HCT116 (cell line): ENCODE results near the gene ARID3A. TPM values are rescaled to one million over a fixed set of nuclear protein-coding genes. Genes with fewer than 3 reads are reported as not detected.

ENCODE experiments used
- ATAC-seq: fragments of 200-7000 bp; cut with Tn5 transposase; 2 replicates; pipeline ENCODE4 v1.9.1; 2020; ENCODE audit warnings: mild to moderate bottlenecking, moderate library complexity
- BruUV-seq: library from RNA; stranded (reverse); fragments of 400-500 nt; replicated peaks from 2 replicates; lab custom pipeline; 2021; lab: Mats Ljungman, UMichigan
- CTCF ChIA-PET: fragments of 300-600 bp; sonication (Branson Sonifier 250); formaldehyde crosslinking; loops from one replicate; lab custom pipeline; 2021; ENCODE audit warnings: antibody characterized with exemption; lab: Charles Lee
- POLR2A ChIA-PET: fragments of 300-600, 350-600 bp; sonication (Branson Sonifier 250); formaldehyde crosslinking; loops from one replicate; lab custom pipeline; 2021; ENCODE audit warnings: antibody characterized with exemption; lab: Charles Lee
- RAD21 ChIA-PET, 2 experiments: fragments of 300-600 bp; sonication (Branson Sonifier 250); formaldehyde crosslinking; loops; one replicate each; lab custom pipeline; 2023; ENCODE audit warnings: low total read pairs in 2 of 2; ENCODE audit not compliant: uncharacterized antibody in 2 of 2, unreplicated experiment in 2 of 2, low non-redundant PET in 1 of 2; lab: Charles Lee
- DNase-seq: peaks from one replicate; pipeline ENCODE4 v3.0.0-alpha.2; 2010; ENCODE audit warnings: low read depth, low spot score
- H2AFZ ChIP-seq: fragments of 200-600 bp; shearing (Covaris generic), sonication (generic); 2 replicates; pipeline ENCODE4 v1.6.1; 2017; ENCODE audit warnings: low read depth, mixed run types, mixed read lengths, antibody characterized with exemption, low read length; ENCODE audit not compliant: poor library complexity, severe bottlenecking
- H3K27ac ChIP-seq: 2 replicates; pipeline ENCODE4 v1.5.1; 2012; ENCODE audit warnings: low read depth, low read length
- H3K27me3 ChIP-seq: fragments of 200-600 bp; sonication (generic); 2 replicates; pipeline ENCODE4 v1.6.1; 2016; ENCODE audit warnings: mixed run types, low read length, mixed read lengths; ENCODE audit not compliant: insufficient read depth
- H3K36me3 ChIP-seq, 2 experiments: fragments of 200-500 bp in 1 of 2; fragments of 200-600 bp in 1 of 2; sonication (Bioruptor generic) in 1 of 2; sonication (generic) in 1 of 2; 2 replicates each; pipeline versions ENCODE4 v1.5.1 to v1.6.1; 2014 to 2016; ENCODE audit warnings: low read length in 2 of 2, inconsistent platforms in 1 of 2, mixed read lengths in 1 of 2, mixed run types in 1 of 2; ENCODE audit not compliant: insufficient read depth in 2 of 2, control insufficient read depth in 1 of 2
- H3K4me1 ChIP-seq, 2 experiments: fragments of 200-600 bp in 1 of 2; sonication (generic) in 1 of 2; 2 replicates each; pipeline versions ENCODE4 v1.5.1 to v1.6.1; 2012 to 2017; ENCODE audit warnings: low read length in 2 of 2, inconsistent platforms in 1 of 2, mild to moderate bottlenecking in 1 of 2, mixed read lengths in 1 of 2, mixed run types in 1 of 2, moderate library complexity in 1 of 2; ENCODE audit not compliant: insufficient read depth in 2 of 2, control insufficient read depth in 1 of 2
- H3K4me2 ChIP-seq: fragments of 200-600 bp; sonication (generic); 2 replicates; pipeline ENCODE4 v1.6.1; 2017; ENCODE audit warnings: mixed run types, low read length, mixed read lengths
- H3K4me3 ChIP-seq, 2 experiments: fragments of 200-600 bp in 1 of 2; sonication (generic) in 1 of 2; replicated peaks in 1 of 2; 2 replicates each; pipeline ENCODE4 v1.5.1; 2011 to 2016; ENCODE audit warnings: low read length in 2 of 2, control low read depth in 1 of 2, low read depth in 1 of 2, mild to moderate bottlenecking in 1 of 2, mixed read lengths in 1 of 2, mixed run types in 1 of 2
- H3K79me2 ChIP-seq: fragments of 200-600 bp; sonication (generic); 2 replicates; pipeline ENCODE4 v1.6.1; 2017; ENCODE audit warnings: mild to moderate bottlenecking, mixed run types, low read length, moderate library complexity, mixed read lengths; ENCODE audit not compliant: insufficient read depth
- H3K9ac ChIP-seq: fragments of 200-600 bp; sonication (generic); 2 replicates; pipeline ENCODE4 v1.6.1; 2016; ENCODE audit warnings: low read length, mixed read lengths
- H3K9me2 ChIP-seq: fragments of 200-600 bp; sonication (generic), shearing (Covaris generic); 2 replicates; pipeline ENCODE4 v1.6.1; 2017; ENCODE audit warnings: mixed run types, mild to moderate bottlenecking, moderate library complexity; ENCODE audit not compliant: insufficient read depth
- H3K9me3 ChIP-seq, 2 experiments: fragments of 200-500 bp in 1 of 2; fragments of 200-600 bp in 1 of 2; sonication (Bioruptor generic) in 1 of 2; sonication (generic) in 1 of 2; 2 replicates each; pipeline ENCODE4 v1.6.1; 2014 to 2017; ENCODE audit warnings: low read length in 2 of 2, mixed read lengths in 2 of 2, inconsistent platforms in 1 of 2, low read depth in 1 of 2, mild to moderate bottlenecking in 1 of 2, mixed run types in 1 of 2, moderate library complexity in 1 of 2; ENCODE audit not compliant: control insufficient read depth in 1 of 2, insufficient read depth in 1 of 2
- H4K20me1 ChIP-seq: fragments of 200-600 bp; sonication (generic), shearing (Covaris generic); 2 replicates; pipeline ENCODE4 v1.6.1; 2017; ENCODE audit warnings: mixed run types, mild to moderate bottlenecking, moderate library complexity; ENCODE audit not compliant: insufficient read depth
- CBX3 ChIP-seq: IDR thresholded peaks from 2 replicates; pipeline ENCODE4 v1.6.1; 2012; ENCODE audit warnings: low read depth
- CEBPB ChIP-seq: IDR thresholded peaks from 2 replicates; pipeline ENCODE4 v1.6.1; 2012; ENCODE audit warnings: low read depth
- EZH2 ChIP-seq: fragments of 200-600 bp; sonication (generic); IDR thresholded peaks from 2 replicates; pipeline ENCODE4 v1.6.1; 2017; ENCODE audit warnings: antibody characterized with exemption, mixed run types
- FOSL1 ChIP-seq: IDR thresholded peaks from 2 replicates; pipeline ENCODE4 v1.6.1; 2012; ENCODE audit warnings: low read depth
- JUND ChIP-seq: IDR thresholded peaks from 2 replicates; pipeline ENCODE4 v1.6.1; 2012
- POLR2A ChIP-seq: IDR thresholded peaks from 2 replicates; pipeline ENCODE4 v1.7.0; 2011; ENCODE audit warnings: borderline replicate concordance; ENCODE audit not compliant: insufficient read depth, insufficient read length; ENCODE audit errors: extremely low read depth
- POLR2AphosphoS5 ChIP-seq: IDR thresholded peaks from 2 replicates; pipeline ENCODE4 v1.6.1; 2011; ENCODE audit warnings: mild to moderate bottlenecking, low read depth, low read length, moderate library complexity
- SIN3A ChIP-seq: IDR thresholded peaks from 2 replicates; pipeline ENCODE4 v1.6.1; 2012; ENCODE audit warnings: low read depth
- SP1 ChIP-seq: IDR thresholded peaks from 2 replicates; pipeline ENCODE4 v1.6.1; 2012; ENCODE audit warnings: low read depth
- SRF ChIP-seq: IDR thresholded peaks from 2 replicates; pipeline ENCODE4 v1.6.1; 2012; ENCODE audit warnings: low read depth
- TCF7L2 ChIP-seq: IDR thresholded peaks from 2 replicates; pipeline ENCODE4 v1.7.0; 2011; ENCODE audit warnings: borderline replicate concordance, inconsistent platforms; ENCODE audit not compliant: insufficient read depth, insufficient read length; ENCODE audit errors: extremely low read depth
- ZFX ChIP-seq: fragments of 450-650 bp; IDR thresholded peaks from 2 replicates; pipeline ENCODE4 v1.6.1; 2017
- ZNF274 ChIP-seq: fragments of 200-500 bp; sonication (Bioruptor generic); IDR thresholded peaks from 2 replicates; pipeline ENCODE4 v1.6.1; 2014; ENCODE audit warnings: mild to moderate bottlenecking, low read depth, low read length, inconsistent platforms
- intact Hi-C: fragments of 100-400 bp; cut with micrococcal nuclease; formaldehyde crosslinking; loops from 2 replicates; pipeline ENCODE4 v1.10.0; 2022
- total RNA-seq: library from RNA; stranded (reverse); gene quantifications from one replicate; pipeline ENCODE4 v1.2.1, GENCODE V29; 2021; ENCODE audit not compliant: unreplicated experiment
- TF ChIP-seq, protein P1 (sequence below): IDR thresholded peaks from 2 replicates; pipeline ENCODE4 v1.6.1; 2012
- TF ChIP-seq, protein P2 (sequence below): IDR thresholded peaks from 2 replicates; pipeline ENCODE4 v1.6.1; 2012; ENCODE audit warnings: low read depth
- TF ChIP-seq, protein P3 (sequence below): IDR thresholded peaks from 2 replicates; pipeline ENCODE4 v1.6.1; 2012
- TF ChIP-seq, protein P4 (sequence below), 3 experiments: fragments of 200-600 bp in 1 of 3; sonication (generic) in 1 of 3; IDR thresholded peaks in 2 of 3; conservative IDR thresholded peaks in 1 of 3; 2 replicates each; pipeline ENCODE4 v1.5.1; 2012 to 2017; ENCODE audit warnings: low read depth in 2 of 3, low read length in 2 of 3, antibody characterized with exemption in 1 of 3, borderline replicate concordance in 1 of 3, control low read depth in 1 of 3, mild to moderate bottlenecking in 1 of 3, mixed read lengths in 1 of 3, mixed run types in 1 of 3, moderate library complexity in 1 of 3; ENCODE audit not compliant: insufficient read depth in 1 of 3
- TF ChIP-seq, protein P5 (sequence below): IDR thresholded peaks from 2 replicates; pipeline ENCODE4 v1.6.1; 2011; ENCODE audit warnings: mild to moderate bottlenecking, low read length, moderate library complexity; ENCODE audit not compliant: insufficient replicate concordance; ENCODE audit errors: extremely low read depth

Gene ARID3A
- total RNA-seq, 1 experiment from 2014 or later = 21.8 TPM

DNA sequence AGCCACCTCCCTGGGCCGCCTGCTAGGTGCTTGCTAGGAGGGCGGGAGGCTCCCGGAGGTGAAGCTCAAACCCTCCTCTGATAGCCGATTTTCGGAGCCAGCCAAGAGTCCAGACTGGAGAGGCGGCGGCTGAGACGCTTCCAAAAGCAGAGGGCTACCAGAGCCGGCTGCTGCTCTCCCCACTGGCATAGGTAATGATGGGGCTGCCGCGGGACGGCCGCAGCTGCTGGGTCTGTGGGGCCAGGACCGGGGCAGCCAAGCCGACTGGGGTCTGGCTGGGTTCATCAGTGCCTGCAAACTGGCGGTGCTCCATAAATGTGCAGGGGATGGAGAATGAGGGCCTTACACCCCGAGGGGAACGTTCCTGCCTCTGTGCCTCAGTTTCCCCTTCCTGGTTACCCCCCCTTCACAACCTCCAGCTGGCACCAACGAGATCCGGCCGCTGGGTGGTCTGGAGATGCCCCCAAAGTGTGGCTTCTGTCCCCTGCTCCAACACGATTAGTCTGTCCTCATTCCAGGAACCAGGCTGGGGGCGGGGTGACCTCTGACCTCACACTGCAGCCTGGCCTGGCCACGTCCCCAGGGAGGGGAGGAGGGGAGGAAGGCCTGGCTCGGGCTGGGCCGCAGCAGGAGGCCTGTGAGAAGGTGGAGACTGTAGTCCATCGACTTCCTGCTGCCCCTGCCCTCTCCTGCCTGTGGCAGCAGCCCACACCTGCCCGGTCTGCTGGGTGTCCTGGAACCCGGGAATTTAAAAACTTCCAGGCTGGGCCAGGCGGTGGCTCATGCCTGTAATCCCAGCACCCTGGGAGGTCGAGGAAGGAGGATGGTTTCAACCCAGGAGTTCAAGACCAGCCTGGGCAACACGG, 54.5 kb downstream of the ARID3A start:
- CTCF ChIA-PET = interaction anchor here (2.0 kb wide), 1 partner anchor 57 kb away, joined by 12 read pairs; no protein-coding TSS in a partner anchor
- ATAC-seq = no peak

More for the DNA sequence above, 54.5 kb downstream of the ARID3A start:
- Histone ChIP-seq H3K9ac (no peak overlapping the region), H4K20me1 (no peaks in the 10 kb centered on the region), H3K79me2 (peaks cover 12% of the 10 kb centered on the region), H3K36me3 (no peaks in the 10 kb centered on the region), H3K4me1 (peaks cover 21 to 39% of the 10 kb centered on the region in 2 experiments), H2AFZ (no peak overlapping the region)
- POLR2A ChIA-PET = interaction anchor here (1.9 kb wide), 1 partner anchor 57 kb away, joined by 4 read pairs; no protein-coding TSS in a partner anchor
- TF ChIP-seq, protein P1, sequence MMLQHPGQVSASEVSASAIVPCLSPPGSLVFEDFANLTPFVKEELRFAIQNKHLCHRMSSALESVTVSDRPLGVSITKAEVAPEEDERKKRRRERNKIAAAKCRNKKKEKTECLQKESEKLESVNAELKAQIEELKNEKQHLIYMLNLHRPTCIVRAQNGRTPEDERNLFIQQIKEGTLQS = no peak
- TF ChIP-seq SIN3A (no peak), SRF (no peak), JUND (no peak), EZH2 (no peak), SP1 (no peak), POLR2A (no peak), POLR2AphosphoS5 (no peak), CEBPB (no peak), TCF7L2 (no peak), CBX3 (no peak), FOSL1 (no peak), ZFX (no peak), ZNF274 (no peak)
- TF ChIP-seq, protein P2, sequence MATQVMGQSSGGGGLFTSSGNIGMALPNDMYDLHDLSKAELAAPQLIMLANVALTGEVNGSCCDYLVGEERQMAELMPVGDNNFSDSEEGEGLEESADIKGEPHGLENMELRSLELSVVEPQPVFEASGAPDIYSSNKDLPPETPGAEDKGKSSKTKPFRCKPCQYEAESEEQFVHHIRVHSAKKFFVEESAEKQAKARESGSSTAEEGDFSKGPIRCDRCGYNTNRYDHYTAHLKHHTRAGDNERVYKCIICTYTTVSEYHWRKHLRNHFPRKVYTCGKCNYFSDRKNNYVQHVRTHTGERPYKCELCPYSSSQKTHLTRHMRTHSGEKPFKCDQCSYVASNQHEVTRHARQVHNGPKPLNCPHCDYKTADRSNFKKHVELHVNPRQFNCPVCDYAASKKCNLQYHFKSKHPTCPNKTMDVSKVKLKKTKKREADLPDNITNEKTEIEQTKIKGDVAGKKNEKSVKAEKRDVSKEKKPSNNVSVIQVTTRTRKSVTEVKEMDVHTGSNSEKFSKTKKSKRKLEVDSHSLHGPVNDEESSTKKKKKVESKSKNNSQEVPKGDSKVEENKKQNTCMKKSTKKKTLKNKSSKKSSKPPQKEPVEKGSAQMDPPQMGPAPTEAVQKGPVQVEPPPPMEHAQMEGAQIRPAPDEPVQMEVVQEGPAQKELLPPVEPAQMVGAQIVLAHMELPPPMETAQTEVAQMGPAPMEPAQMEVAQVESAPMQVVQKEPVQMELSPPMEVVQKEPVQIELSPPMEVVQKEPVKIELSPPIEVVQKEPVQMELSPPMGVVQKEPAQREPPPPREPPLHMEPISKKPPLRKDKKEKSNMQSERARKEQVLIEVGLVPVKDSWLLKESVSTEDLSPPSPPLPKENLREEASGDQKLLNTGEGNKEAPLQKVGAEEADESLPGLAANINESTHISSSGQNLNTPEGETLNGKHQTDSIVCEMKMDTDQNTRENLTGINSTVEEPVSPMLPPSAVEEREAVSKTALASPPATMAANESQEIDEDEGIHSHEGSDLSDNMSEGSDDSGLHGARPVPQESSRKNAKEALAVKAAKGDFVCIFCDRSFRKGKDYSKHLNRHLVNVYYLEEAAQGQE = no peak
- TF ChIP-seq, protein P3, sequence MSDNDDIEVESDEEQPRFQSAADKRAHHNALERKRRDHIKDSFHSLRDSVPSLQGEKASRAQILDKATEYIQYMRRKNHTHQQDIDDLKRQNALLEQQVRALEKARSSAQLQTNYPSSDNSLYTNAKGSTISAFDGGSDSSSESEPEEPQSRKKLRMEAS = no peak
- TF ChIP-seq, protein P4, sequence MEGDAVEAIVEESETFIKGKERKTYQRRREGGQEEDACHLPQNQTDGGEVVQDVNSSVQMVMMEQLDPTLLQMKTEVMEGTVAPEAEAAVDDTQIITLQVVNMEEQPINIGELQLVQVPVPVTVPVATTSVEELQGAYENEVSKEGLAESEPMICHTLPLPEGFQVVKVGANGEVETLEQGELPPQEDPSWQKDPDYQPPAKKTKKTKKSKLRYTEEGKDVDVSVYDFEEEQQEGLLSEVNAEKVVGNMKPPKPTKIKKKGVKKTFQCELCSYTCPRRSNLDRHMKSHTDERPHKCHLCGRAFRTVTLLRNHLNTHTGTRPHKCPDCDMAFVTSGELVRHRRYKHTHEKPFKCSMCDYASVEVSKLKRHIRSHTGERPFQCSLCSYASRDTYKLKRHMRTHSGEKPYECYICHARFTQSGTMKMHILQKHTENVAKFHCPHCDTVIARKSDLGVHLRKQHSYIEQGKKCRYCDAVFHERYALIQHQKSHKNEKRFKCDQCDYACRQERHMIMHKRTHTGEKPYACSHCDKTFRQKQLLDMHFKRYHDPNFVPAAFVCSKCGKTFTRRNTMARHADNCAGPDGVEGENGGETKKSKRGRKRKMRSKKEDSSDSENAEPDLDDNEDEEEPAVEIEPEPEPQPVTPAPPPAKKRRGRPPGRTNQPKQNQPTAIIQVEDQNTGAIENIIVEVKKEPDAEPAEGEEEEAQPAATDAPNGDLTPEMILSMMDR (IDR thresholded peaks at IDR 0.05 in 2 of 3, conservative IDR thresholded peaks at IDR 0.05 in 1 of 3; ENCODE audit: borderline replicate concordance in 1 of 3, insufficient read depth in 1 of 3, low read depth in 2 of 3, low read length in 2 of 3) = no peak
- TF ChIP-seq, protein P5, sequence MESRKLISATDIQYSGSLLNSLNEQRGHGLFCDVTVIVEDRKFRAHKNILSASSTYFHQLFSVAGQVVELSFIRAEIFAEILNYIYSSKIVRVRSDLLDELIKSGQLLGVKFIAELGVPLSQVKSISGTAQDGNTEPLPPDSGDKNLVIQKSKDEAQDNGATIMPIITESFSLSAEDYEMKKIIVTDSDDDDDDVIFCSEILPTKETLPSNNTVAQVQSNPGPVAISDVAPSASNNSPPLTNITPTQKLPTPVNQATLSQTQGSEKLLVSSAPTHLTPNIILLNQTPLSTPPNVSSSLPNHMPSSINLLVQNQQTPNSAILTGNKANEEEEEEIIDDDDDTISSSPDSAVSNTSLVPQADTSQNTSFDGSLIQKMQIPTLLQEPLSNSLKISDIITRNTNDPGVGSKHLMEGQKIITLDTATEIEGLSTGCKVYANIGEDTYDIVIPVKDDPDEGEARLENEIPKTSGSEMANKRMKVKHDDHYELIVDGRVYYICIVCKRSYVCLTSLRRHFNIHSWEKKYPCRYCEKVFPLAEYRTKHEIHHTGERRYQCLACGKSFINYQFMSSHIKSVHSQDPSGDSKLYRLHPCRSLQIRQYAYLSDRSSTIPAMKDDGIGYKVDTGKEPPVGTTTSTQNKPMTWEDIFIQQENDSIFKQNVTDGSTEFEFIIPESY = no peak
- TF ChIP-seq, all 23 proteins: peak for 0
- intact Hi-C loops = no loop called here
- H3K9me3 ChIP-seq = no peaks in the 10 kb centered on the region
- BruUV-seq = no TSS peak
- DNase-seq = no peak
- no peak overlapping the region; the same call in 1 of the 2 replicates for H3K27ac ChIP-seq
- peak overlapping the region; percentile 32 for H3K4me2 ChIP-seq
- H3K4me3 ChIP-seq = no peak overlapping the region
- RAD21 ChIA-PET = interaction anchor here in 1 of 2 experiments (0.7 kb wide), 1 partner anchor 55 kb away, joined by 3 read pairs; no protein-coding TSS in a partner anchor
- no peaks in the 10 kb centered on the region for H3K9me2 ChIP-seq
- no peaks in the 10 kb centered on the region for H3K27me3 ChIP-seq
